LHCN-M2 (cell line): ENCODE measurements around the gene OVOL3. TPM values are rescaled to one million over a fixed set of nuclear protein-coding genes. Genes with fewer than 3 reads are reported as not detected.

Experiments
- total RNA-seq: library from RNA; depleted of rRNA; stranded (reverse); fragments of >200 nt; gene quantifications from 2 replicates; pipeline ENCODE4 v1.2.3, GENCODE V29; 2014; rRNA removed

OVOL3 gene
- total RNA-seq, 1 experiment from 2014 or later, result not detected

Other genes with a start within 250 kb of the OVOL3 start
- gene APLP1, start 242.6 kb upstream of the OVOL3 start, total RNA-seq, result 38.3 and 47.1 TPM in 2 replicates
- gene NFKBID, start 210.6 kb upstream of the OVOL3 start, total RNA-seq, result 2.8 and 3.3 TPM in 2 replicates
- not detected in 2 replicates for gene HCST, start 208.6 kb upstream of the OVOL3 start, total RNA-seq
- not detected in 2 replicates for gene TYROBP, start 202.8 kb upstream of the OVOL3 start, total RNA-seq
- gene LRFN3, start 174.8 kb upstream of the OVOL3 start, total RNA-seq, result 6.5 and 8.3 TPM in 2 replicates
- 24.7 and 28.6 TPM in 2 replicates for gene SDHAF1, start 116.0 kb upstream of the OVOL3 start, total RNA-seq
- 0.23 TPM in 1 of 2 replicates, not detected in the other for gene SYNE4, start 102.3 kb upstream of the OVOL3 start, total RNA-seq
- 32.6 and 39.6 TPM in 2 replicates for gene ALKBH6, start 96.9 kb upstream of the OVOL3 start, total RNA-seq
- gene CLIP3, start 78.3 kb upstream of the OVOL3 start, total RNA-seq, result 5.3 and 6.3 TPM in 2 replicates
- 10.8 and 12.5 TPM in 2 replicates for gene THAP8, start 56.9 kb upstream of the OVOL3 start, total RNA-seq
- 22.0 and 23.6 TPM in 2 replicates for gene WDR62, start 56.2 kb upstream of the OVOL3 start, total RNA-seq
- gene POLR2I, start 3.7 kb downstream of the OVOL3 start, total RNA-seq, result 56.0 and 56.1 TPM in 2 replicates
- gene TBCB, start 4.3 kb downstream of the OVOL3 start, total RNA-seq, result 295 and 302 TPM in 2 replicates
- gene CAPNS1, start 28.9 kb downstream of the OVOL3 start, total RNA-seq, result 479 and 506 TPM in 2 replicates
- not detected in 2 replicates for gene COX7A1, start 41.3 kb downstream of the OVOL3 start, total RNA-seq
- gene ZNF565, start 103.5 kb downstream of the OVOL3 start, total RNA-seq, result 2.9 and 3.7 TPM in 2 replicates
- 81.8 and 98.9 TPM in 2 replicates for gene ZNF146, start 104.0 kb downstream of the OVOL3 start, total RNA-seq